GM18526 (cell line): ENCODE data around the gene PODXL.

ENCODE experiments used
- POLR2A ChIP-seq: IDR thresholded peaks from 3 replicates; pipeline ENCODE4 v1.6.1; 2011; ENCODE audit not compliant: insufficient read length; ENCODE audit errors: extremely low read depth

Gene PODXL

GRCh38 chr7:131548371-131548770, 8.1 kb downstream of the PODXL start:
- no peak for TF ChIP-seq POLR2A

- no peak for TF ChIP-seq POLR2A
Measured at GRCh38 chr7:131547589-131547988, 8.8 kb downstream of the PODXL start.

DNA sequence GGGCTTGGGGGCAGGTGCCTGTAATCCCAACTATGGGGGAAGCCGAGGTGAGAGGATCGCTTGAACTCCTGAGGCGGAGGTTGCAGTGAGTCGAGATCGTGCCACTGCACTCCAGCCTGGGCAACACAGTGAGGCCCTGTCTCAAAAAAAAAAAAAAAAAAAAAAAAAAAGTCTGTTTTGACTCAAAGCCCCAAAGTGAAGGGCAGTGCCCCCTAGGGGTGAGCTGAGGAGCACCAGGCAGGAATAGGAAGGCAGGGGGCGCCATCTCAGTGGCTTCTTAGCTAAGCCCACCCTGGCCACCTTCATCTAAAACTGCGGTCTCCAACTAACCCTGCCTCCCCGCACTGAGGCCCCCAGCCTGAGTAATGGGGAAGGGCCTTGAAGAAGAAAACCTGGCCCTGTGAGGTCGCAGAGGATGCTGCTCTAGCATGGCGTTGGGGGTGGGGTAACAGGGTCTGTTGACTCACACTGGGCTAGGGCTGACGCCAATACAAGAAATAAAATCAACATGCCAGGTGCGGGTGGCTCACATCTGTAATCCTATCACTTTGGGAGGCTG, 9.8 kb downstream of the PODXL start:
- no peak for TF ChIP-seq POLR2A

DNA sequence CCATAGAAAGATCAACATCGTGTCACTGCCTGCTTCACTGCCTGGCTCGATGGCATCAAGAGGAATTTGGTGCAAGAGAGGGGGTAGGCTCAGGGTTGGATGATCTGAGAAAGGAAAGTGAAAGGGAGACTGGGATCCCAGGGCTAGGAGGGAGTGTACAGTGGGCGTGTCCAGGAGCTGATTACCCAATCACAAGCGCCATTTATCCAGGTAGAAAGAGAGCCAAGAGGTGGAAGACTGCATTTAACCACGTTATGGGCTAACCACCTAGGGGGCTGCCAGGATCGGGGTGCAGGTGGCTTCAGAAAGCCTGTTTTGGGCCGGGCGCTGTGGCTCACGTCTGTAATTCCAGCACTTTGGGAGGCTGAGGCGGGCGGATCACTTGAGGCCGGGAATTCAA, 10.3 kb downstream of the PODXL start:
- no peak for TF ChIP-seq POLR2A

DNA sequence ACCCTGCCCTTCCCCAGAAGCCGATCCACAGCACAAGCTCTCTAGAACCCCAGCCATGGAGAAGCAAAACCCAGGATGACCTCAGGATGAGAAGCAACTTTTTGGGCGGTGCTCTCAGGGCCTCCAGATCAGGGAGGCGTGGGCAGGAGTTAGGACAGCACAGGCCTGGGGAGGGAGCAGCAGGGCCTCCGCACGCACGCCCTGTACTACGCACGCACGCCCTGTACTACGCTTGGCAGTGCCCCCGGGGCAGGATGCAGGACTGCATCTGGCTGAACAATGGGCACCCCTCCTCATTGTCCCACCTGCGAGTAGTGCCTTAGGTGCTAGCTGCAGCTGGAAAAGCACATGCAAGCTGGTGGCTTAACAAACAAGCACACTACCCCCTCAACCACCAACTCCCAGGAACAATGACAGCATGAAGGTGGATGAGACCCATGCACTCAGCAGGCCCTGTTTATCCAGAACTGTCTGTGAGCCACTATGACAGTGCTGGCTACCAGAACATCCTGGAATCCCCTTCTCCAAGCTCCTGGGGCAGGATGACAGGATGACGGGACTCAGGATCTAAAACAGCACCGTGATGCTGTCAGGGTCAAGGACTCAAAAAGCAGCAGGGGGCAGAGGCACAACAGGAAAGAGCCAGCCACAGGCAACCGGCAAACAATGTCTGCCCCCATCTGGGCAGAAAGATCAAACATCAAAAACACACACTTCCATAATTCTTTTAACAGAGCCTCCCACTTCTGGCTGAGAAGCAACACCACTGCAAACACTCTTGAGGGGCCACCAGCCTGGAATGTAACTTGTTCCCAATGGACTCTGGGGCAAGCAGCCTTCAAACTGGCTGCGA, 11.8 kb downstream of the PODXL start:
- no peak for TF ChIP-seq POLR2A

DNA sequence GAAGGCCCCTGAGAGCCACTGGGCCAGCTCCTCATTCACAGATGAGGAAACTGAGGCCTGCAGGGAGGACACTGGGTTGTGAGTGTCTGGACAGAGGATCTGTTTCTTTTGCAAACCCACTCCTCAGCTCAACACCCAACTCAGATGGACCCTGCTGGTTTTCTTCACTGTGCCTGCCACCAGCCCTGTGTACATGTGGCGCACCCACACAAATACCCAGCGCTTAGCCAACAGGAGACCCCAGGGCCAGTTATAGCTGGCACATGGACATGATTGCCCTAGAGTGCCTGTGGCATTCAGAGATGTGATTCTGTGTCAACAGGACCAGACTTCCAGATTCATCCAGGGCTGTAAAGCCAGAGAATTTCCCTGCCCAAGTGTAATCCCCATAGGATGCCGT, 12.4 kb downstream of the PODXL start:
- no peak for TF ChIP-seq POLR2A

DNA sequence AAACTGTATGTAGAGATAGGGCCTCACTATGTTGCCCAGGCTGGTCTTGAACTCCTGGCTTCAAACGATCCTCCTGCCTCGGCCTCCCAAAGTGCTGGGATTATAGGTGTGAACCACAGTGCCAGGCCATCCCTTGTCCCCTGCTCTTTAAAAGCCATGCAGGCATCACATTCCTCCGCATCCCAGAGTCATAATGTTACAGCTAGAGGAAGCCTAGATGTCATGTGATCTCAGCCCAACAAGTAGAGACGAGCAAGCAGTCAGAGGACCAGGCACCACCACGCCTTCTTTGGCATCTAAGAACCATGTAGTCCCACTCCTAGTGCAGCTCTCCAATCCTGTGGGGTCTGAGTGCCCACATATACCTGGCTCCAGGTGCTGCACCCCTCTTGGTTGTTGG, 13.1 kb downstream of the PODXL start:
- no peak for TF ChIP-seq POLR2A

DNA sequence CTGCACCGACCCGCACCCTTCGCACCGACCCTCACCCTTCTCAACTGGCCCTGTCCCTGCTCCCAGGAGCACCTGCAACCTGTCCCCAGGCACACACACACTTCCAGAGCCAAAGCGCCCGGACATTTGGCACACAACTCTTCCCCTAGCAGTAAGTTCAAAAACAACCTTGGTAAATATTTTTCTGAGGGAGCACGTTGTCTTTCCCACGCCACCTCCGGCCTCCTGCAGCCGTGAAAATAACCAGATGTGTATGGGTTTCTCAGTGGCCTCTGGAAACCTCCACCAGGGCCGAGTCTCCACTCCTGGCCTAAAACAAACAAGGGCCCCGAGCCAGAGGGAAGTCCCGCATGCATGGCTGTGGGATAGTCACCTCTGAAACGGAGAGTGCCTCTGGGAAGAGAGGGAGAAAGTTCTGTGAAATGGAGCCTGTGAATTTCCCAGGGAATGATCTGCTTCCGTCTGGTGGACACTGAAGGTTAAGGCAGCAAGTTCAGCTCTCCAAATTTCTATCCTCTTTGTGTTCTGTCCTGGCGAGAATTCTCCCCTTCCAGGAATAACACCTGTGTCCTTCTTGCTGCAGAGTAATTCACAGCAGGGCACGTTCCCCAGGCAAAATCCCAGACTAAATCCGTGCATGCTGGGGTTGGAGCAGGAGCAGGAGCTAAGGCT, 15.8 kb downstream of the PODXL start:
- TF ChIP-seq POLR2A, result no peak

- TF ChIP-seq POLR2A, result no peak
Measured at GRCh38 chr7:131538813-131539179, 17.6 kb downstream of the PODXL start.

GRCh38 chr7:131538071-131538812, 18.2 kb downstream of the PODXL start:
- TF ChIP-seq POLR2A, result no peak

- TF ChIP-seq POLR2A, result no peak
Measured at GRCh38 chr7:131537571-131537978, 18.9 kb downstream of the PODXL start.

- TF ChIP-seq POLR2A, result no peak
Measured at GRCh38 chr7:131536361-131536849, 20.0 kb downstream of the PODXL start.

DNA sequence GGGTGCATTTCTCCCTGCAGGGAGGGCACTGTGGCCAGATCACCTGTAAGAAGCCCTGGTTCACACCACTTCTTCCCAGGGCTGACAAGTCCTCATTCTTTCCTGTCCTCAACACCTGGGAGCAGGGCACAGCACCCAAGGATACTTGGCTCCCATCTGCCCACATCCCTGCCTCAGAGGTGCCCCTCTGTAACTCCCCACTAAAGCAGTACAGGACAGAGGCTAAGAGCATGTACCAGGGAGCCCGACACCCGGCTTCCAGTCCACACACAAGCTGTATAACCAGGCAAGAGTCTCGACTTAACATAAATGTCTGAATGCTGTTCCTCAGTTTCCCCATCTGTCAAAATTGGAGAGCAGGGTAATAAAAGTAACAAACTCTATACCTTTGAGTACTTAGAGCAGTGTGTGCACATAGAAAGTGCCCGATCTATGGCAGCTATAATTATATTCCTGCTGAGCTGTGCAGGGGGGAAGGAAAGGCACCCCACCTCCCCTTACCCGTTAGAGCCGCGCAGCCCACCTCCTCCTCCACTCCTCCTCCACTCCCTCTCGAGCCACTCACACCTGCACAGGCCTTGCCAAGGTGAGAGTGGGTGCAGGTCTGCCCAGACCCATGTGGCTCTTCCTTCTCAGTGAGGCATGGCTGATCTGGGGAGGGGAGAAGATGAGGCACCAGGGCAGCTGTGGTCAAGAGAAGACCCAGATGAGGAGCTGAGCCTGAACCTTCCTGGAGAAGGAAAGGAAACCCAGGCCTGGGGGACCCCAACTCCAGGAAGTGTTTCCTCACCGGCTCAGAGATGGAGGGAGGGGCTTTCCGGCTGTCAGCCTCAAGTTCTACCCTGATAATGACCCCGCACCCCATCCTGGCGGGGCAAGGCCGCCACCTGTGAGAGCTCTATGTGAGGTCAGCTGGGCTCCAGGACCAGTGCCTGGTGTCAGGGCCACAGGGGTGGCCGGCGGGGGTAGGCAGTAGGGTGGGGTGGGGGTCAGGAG, 22.6 kb downstream of the PODXL start:
- no peak for TF ChIP-seq POLR2A

- no peak for TF ChIP-seq POLR2A
Measured at GRCh38 chr7:131533151-131533559, 23.3 kb downstream of the PODXL start.
